GM12872 (cell line): ENCODE data around the gene IPO8.

Experiments
- TF ChIP-seq, protein P1 (sequence below): IDR thresholded peaks from 3 replicates; pipeline ENCODE4 v1.5.1; 2011; ENCODE audit warnings: low read depth, mild to moderate bottlenecking, low read length, moderate library complexity; ENCODE audit not compliant: insufficient read depth

The IPO8 gene

DNA sequence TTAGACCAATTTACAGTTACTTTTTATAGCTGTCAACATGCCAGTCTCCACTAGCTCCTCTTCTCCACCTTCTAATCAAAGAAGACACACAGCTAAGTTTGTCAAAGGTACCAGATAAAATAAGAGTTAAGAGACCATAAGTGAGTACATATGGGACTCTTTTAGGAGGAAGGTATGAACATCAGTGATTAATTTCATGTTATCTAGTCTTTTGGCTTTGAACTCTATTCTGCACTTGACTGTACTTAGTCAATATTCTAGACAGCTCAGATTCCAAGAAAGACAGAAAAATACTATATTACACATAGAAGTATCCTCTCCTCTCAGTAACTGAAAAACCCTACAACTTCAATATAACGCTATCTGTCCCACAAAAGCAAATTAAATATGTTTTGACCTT, 31.0 kb upstream of the IPO8 start:
- TF ChIP-seq, protein P1, sequence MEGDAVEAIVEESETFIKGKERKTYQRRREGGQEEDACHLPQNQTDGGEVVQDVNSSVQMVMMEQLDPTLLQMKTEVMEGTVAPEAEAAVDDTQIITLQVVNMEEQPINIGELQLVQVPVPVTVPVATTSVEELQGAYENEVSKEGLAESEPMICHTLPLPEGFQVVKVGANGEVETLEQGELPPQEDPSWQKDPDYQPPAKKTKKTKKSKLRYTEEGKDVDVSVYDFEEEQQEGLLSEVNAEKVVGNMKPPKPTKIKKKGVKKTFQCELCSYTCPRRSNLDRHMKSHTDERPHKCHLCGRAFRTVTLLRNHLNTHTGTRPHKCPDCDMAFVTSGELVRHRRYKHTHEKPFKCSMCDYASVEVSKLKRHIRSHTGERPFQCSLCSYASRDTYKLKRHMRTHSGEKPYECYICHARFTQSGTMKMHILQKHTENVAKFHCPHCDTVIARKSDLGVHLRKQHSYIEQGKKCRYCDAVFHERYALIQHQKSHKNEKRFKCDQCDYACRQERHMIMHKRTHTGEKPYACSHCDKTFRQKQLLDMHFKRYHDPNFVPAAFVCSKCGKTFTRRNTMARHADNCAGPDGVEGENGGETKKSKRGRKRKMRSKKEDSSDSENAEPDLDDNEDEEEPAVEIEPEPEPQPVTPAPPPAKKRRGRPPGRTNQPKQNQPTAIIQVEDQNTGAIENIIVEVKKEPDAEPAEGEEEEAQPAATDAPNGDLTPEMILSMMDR = no peak

DNA sequence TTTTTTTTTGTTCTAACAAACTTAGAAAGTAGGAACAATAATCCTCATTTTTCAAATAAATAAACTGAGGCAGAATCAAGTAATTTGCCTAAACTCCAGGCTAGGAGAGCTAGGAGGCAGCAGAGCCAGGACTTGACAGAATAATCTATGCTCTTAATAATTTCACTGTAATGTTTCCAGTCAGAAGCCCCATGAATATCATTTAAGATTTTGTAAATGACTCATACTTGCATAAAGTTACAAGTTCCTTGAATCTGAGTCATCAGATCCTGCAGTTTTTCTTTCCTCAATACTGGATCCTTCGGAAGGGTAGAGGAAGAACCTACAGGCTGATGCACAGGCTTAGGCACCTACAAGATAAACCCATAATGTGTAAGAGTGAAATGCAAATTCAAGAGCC, 30.1 kb upstream of the IPO8 start:
- TF ChIP-seq, protein P1 = no peak

- TF ChIP-seq, protein P1 = no peak
Measured at GRCh38 chr12:30719060-30719459, 23.4 kb upstream of the IPO8 start.

- TF ChIP-seq, protein P1 = no peak
Measured at GRCh38 chr12:30707613-30708342, 12.1 kb upstream of the IPO8 start.

DNA sequence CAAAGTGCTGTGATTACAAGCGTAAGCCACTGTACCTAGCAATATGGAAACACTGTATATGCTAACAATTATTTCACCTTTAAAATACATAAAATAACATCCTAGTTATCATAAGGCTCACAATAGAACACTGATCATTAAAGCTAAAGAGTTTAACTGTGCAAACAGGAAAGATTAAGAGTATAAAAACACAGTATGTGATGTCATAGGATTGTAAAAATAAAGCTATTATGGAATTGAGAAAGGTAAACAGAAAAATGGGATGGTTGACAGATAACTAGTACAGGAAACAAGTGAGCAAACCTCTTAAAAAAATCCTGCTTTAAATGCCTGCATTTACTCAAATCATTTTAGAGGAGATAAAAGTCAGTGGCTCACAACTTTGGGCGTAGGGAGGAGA, 10.8 kb upstream of the IPO8 start:
- TF ChIP-seq, protein P1 = no peak

- TF ChIP-seq, protein P1 = no peak
Measured at GRCh38 chr12:30701056-30701455, 5.4 kb upstream of the IPO8 start.

DNA sequence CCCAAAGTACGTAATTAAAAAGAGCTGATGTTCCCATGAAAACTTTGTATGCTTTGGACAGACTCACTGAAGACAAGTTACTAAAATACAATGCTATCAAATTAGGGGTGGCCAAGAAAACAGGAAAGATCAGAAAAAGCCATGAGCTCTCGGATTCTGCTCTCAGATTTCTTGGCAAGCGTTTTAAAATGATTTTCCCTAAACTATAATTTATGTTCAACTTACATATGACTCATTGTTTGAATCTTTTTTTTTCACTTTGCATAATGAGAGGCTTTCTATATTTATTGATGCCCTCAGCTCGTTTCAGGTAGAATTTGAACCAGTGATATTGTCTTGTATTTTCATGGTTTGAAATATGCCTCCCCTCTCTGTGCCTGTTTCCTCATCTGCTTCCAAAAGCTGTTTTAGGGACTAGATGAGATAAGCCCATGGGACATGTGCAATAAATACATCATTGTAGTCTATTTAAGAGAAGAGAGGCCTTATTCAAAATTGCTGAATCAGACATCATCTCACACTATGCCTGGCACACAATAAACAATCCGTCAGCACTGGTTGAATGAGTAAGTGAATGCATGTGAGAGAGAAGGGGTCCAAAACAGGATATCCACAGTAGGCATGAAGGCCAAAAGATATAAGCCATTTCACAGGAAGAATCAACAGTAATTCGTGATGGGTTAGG, 4.7 kb upstream of the IPO8 start:
- TF ChIP-seq, protein P1 = no peak
